H1 (cell line): ENCODE results near the gene SNAP25. TPM values are rescaled to one million over a fixed set of nuclear protein-coding genes. Genes with fewer than 3 reads are reported as not detected.

Source experiments
- CTCF ChIA-PET: fragments of 300-600 bp; sonication (Branson Sonifier 250); formaldehyde crosslinking; loops from one replicate; lab custom pipeline; 2021; ENCODE audit not compliant: partially characterized antibody; lab: Charles Lee
- POLR2A ChIA-PET: fragments of 300-600 bp; sonication (Branson Sonifier 250); formaldehyde crosslinking; loops from one replicate; lab custom pipeline; 2021; ENCODE audit warnings: inconsistent platforms; ENCODE audit not compliant: partially characterized antibody; lab: Charles Lee
- DNase-seq, 2 experiments: peaks; one replicate each; pipeline versions ENCODE4 v3.0.0 to v3.0.0-alpha.2; 2010 to 2022; ENCODE audit warnings: low spot score in 2 of 2, low read depth in 1 of 2, mixed read lengths in 1 of 2
- FAIRE-seq: peaks from 2 replicates; lab custom pipeline; 2011; peaks lifted over from hg19 to GRCh38; lab: Jason Lieb, UNC
- H2AFZ ChIP-seq: 2 replicates; pipeline ENCODE4 v1.8.1; 2012; ENCODE audit warnings: low read length, inconsistent platforms
- H2AK5ac ChIP-seq: 2 replicates; pipeline ENCODE4 v1.6.1; 2013; ENCODE audit warnings: low read depth, low read length
- H2BK120ac ChIP-seq: replicated peaks from 2 replicates; pipeline ENCODE3; 2013; ENCODE audit warnings: low read depth, low read length, inconsistent platforms
- H2BK12ac ChIP-seq: 2 replicates; pipeline ENCODE4 v1.6.1; 2013; ENCODE audit warnings: low read depth, low read length
- H2BK15ac ChIP-seq: 2 replicates; pipeline ENCODE4 v1.6.1; 2013; ENCODE audit warnings: low read length
- H2BK20ac ChIP-seq: 2 replicates; pipeline ENCODE4 v1.6.1; 2013; ENCODE audit warnings: low read length
- H2BK5ac ChIP-seq: 2 replicates; pipeline ENCODE4 v1.6.1; 2013; ENCODE audit warnings: low read depth, low read length
- H3K14ac ChIP-seq: 2 replicates; pipeline ENCODE4 v1.6.1; 2013; ENCODE audit warnings: inconsistent platforms; ENCODE audit not compliant: insufficient read length
- H3K18ac ChIP-seq: 2 replicates; pipeline ENCODE4 v1.6.1; 2013; ENCODE audit warnings: low read length; ENCODE audit errors: extremely low read depth
- H3K23ac ChIP-seq: 2 replicates; pipeline ENCODE4 v1.6.1; 2013; ENCODE audit warnings: inconsistent platforms; ENCODE audit not compliant: insufficient read length
- H3K23me2 ChIP-seq: 2 replicates; pipeline ENCODE4 v1.6.1; 2013; ENCODE audit warnings: low read depth, low read length
- H3K27ac ChIP-seq: 2 replicates; pipeline ENCODE4 v1.6.1; 2011; ENCODE audit warnings: low read depth, low read length, inconsistent platforms
- H3K27me3 ChIP-seq, 4 experiments: replicated peaks in 1 of 4; 1 replicate in 1 of 4; 2 replicates in 3 of 4; pipeline versions ENCODE4 v1.6.1 to v1.8.1; 2011 to 2013; ENCODE audit warnings: low read length in 3 of 4, mild to moderate bottlenecking in 3 of 4, inconsistent platforms in 2 of 4, mixed read lengths in 2 of 4, moderate library complexity in 1 of 4; ENCODE audit not compliant: control insufficient read depth in 3 of 4, insufficient read depth in 3 of 4; ENCODE audit errors: extremely low read depth in 1 of 4
- H3K36me3 ChIP-seq, 4 experiments: 2 replicates each; pipeline versions ENCODE4 v1.6.1 to v1.8.1; 2011 to 2013; ENCODE audit warnings: mild to moderate bottlenecking in 4 of 4, low read length in 3 of 4, moderate library complexity in 2 of 4, control low read depth in 1 of 4, inconsistent platforms in 1 of 4; ENCODE audit not compliant: insufficient read depth in 4 of 4, control insufficient read depth in 2 of 4
- H3K4ac ChIP-seq: replicated peaks from 2 replicates; pipeline ENCODE3; 2013; ENCODE audit warnings: low read length, low read depth, mixed read lengths, inconsistent platforms; ENCODE audit not compliant: insufficient read length
- H3K4me1 ChIP-seq, 4 experiments: replicated peaks in 1 of 4; 1 replicate in 1 of 4; 2 replicates in 3 of 4; pipeline versions ENCODE4 v1.6.1 to v1.8.1; 2011 to 2013; ENCODE audit warnings: low read length in 3 of 4, inconsistent platforms in 2 of 4, mixed read lengths in 1 of 4; ENCODE audit not compliant: insufficient read depth in 4 of 4, control insufficient read depth in 3 of 4
- H3K4me2 ChIP-seq, 2 experiments: 2 replicates each; pipeline versions ENCODE4 v1.6.1 to v1.8.1; 2011 to 2013; ENCODE audit warnings: low read depth in 2 of 2, low read length in 2 of 2, control low read depth in 1 of 2, inconsistent platforms in 1 of 2, mild to moderate bottlenecking in 1 of 2; ENCODE audit not compliant: insufficient read depth in 1 of 2
- H3K4me3 ChIP-seq, 4 experiments: fragments of 200-600, 300-600 bp in 1 of 4; sonication (generic), shearing (Covaris generic), sonication (Bioruptor Twin) in 1 of 4; 2 replicates each; pipeline versions ENCODE4 v1.5.1 to v1.8.1; 2011 to 2016; ENCODE audit warnings: low read length in 4 of 4, low read depth in 3 of 4, control low read depth in 2 of 4, inconsistent platforms in 2 of 4, mild to moderate bottlenecking in 2 of 4, mixed read lengths in 1 of 4, moderate library complexity in 1 of 4; ENCODE audit not compliant: insufficient read depth in 2 of 4; ENCODE audit errors: extremely low read depth in 1 of 4
- H3K56ac ChIP-seq: replicated peaks from 2 replicates; pipeline ENCODE3; 2013; ENCODE audit warnings: low read depth, mild to moderate bottlenecking, mixed read lengths, low read length, inconsistent platforms; ENCODE audit not compliant: insufficient read length
- H3K79me1 ChIP-seq: 2 replicates; pipeline ENCODE4 v1.6.1; 2013; ENCODE audit warnings: low read depth, low read length, control low read depth
- H3K79me2 ChIP-seq, 2 experiments: 2 replicates each; pipeline versions ENCODE4 v1.6.1 to v1.8.1; 2012 to 2013; ENCODE audit warnings: low read length in 2 of 2, mild to moderate bottlenecking in 2 of 2, inconsistent platforms in 1 of 2; ENCODE audit not compliant: insufficient read depth in 2 of 2, control insufficient read depth in 1 of 2
- H3K9ac ChIP-seq, 4 experiments: replicated peaks in 1 of 4; 1 replicate in 1 of 4; 2 replicates in 3 of 4; pipeline versions ENCODE4 v1.6.1 to v1.8.1; 2011 to 2013; ENCODE audit warnings: low read depth in 3 of 4, low read length in 3 of 4, control low read depth in 2 of 4, mild to moderate bottlenecking in 2 of 4, moderate library complexity in 2 of 4, inconsistent platforms in 1 of 4; ENCODE audit errors: extremely low read depth in 1 of 4
- H3K9me3 ChIP-seq, 2 experiments: 2 replicates each; pipeline versions ENCODE4 v1.6.1 to v1.8.1; 2012 to 2013; ENCODE audit warnings: mild to moderate bottlenecking in 2 of 2, moderate library complexity in 2 of 2, control low read depth in 1 of 2, inconsistent platforms in 1 of 2, low read depth in 1 of 2, low read length in 1 of 2, mixed read lengths in 1 of 2; ENCODE audit not compliant: insufficient read depth in 2 of 2
- H4K20me1 ChIP-seq, 2 experiments: replicated peaks in 1 of 2; 2 replicates each; pipeline versions ENCODE3 to v1.8.1; 2011 to 2013; ENCODE audit warnings: inconsistent platforms in 2 of 2, low read length in 2 of 2, mild to moderate bottlenecking in 1 of 2; ENCODE audit not compliant: insufficient read depth in 2 of 2, control insufficient read depth in 1 of 2
- H4K5ac ChIP-seq: 2 replicates; pipeline ENCODE4 v1.6.1; 2013; ENCODE audit warnings: low read length, low read depth, mixed read lengths, inconsistent platforms; ENCODE audit not compliant: insufficient read length
- H4K8ac ChIP-seq: 2 replicates; pipeline ENCODE4 v1.8.0; 2013; ENCODE audit warnings: mild to moderate bottlenecking, moderate library complexity, low read length, inconsistent platforms; ENCODE audit not compliant: insufficient read depth; ENCODE audit errors: extremely low read depth
- H4K91ac ChIP-seq: replicated peaks from 2 replicates; pipeline ENCODE3; 2013; ENCODE audit warnings: low read length, mixed read lengths, inconsistent platforms; ENCODE audit not compliant: insufficient read length
- ATF3 ChIP-seq: IDR thresholded peaks from 2 replicates; pipeline ENCODE4 v1.6.1; 2011; ENCODE audit warnings: low read depth, mild to moderate bottlenecking, low read length; ENCODE audit not compliant: insufficient read depth
- CHD2 ChIP-seq: IDR thresholded peaks from 2 replicates; pipeline ENCODE4 v1.6.1; 2012; ENCODE audit warnings: low read length, improper control_type of control experiment
- CTCF ChIP-seq, 3 experiments: IDR thresholded peaks; 1 replicate in 2 of 3; 2 replicates in 1 of 3; pipeline versions ENCODE4 v1.5.1 to v1.6.1; 2011; ENCODE audit warnings: low read length in 3 of 3, mild to moderate bottlenecking in 3 of 3, inconsistent platforms in 2 of 3, low read depth in 1 of 3, moderate library complexity in 1 of 3; ENCODE audit not compliant: insufficient read depth in 1 of 3; ENCODE audit errors: control extremely low read depth in 1 of 3
- EGR1 ChIP-seq: IDR thresholded peaks from 2 replicates; pipeline ENCODE4 v1.6.1; 2011; ENCODE audit warnings: low read depth, low read length, borderline replicate concordance
- GABPA ChIP-seq: IDR thresholded peaks from 2 replicates; pipeline ENCODE4 v1.6.1; 2011; ENCODE audit warnings: mild to moderate bottlenecking, low read length, moderate library complexity, borderline replicate concordance; ENCODE audit not compliant: insufficient read depth
- POU5F1 ChIP-seq: IDR thresholded peaks from 2 replicates; pipeline ENCODE4 v1.6.1; 2011; ENCODE audit warnings: low read depth, mild to moderate bottlenecking, low read length, moderate library complexity
- SIN3A ChIP-seq, 2 experiments: IDR thresholded peaks in 1 of 2; conservative IDR thresholded peaks in 1 of 2; 2 replicates each; pipeline ENCODE4 v1.6.1; 2011 to 2012; ENCODE audit warnings: low read length in 2 of 2, improper control_type of control experiment in 1 of 2, low read depth in 1 of 2, mild to moderate bottlenecking in 1 of 2
- SRF ChIP-seq: IDR thresholded peaks from 2 replicates; pipeline ENCODE4 v1.6.1; 2011; ENCODE audit warnings: mild to moderate bottlenecking, low read depth, low read length, moderate library complexity
- TAF1 ChIP-seq: IDR thresholded peaks from 2 replicates; pipeline ENCODE4 v1.6.1; 2011; ENCODE audit warnings: mild to moderate bottlenecking, low read depth, low read length
- WGBS, 2 experiments: shearing (Covaris generic) in 1 of 2; methylation state at CpG; one replicate each; pipeline versions ENCODE4 v1.1.6 to v1.1.7; 2013 to 2015; ENCODE audit warnings: low lambda C conversion rate in 2 of 2, mixed read lengths in 2 of 2, inconsistent platforms in 1 of 2, low coverage in 1 of 2, missing lambda C conversion rate in 1 of 2; ENCODE audit not compliant: insufficient replicate concordance in 2 of 2, insufficient coverage in 1 of 2, insufficient read length in 1 of 2; ENCODE audit errors: extremely low coverage in 1 of 2, missing lambda C conversion rate in 1 of 2; 5-methylcytosine and 5-hydroxymethylcytosine counted together
- polyA plus RNA-seq, 7 experiments: library from polyadenylated mRNA; depleted of rRNA in 3 of 7; stranded (reverse) in 5 of 7; unstranded in 2 of 7; fragments of >200 nt in 5 of 7; fragments of 200-250 nt in 2 of 7; gene quantifications; 1 replicate in 5 of 7; 2 replicates in 1 of 7; 4 replicates in 1 of 7; pipeline versions ENCODE4 v1.2.1 to v1.2.3, GENCODE V29; 2011 to 2013; ENCODE audit warnings: missing spikeins in 2 of 7, mixed read lengths in 2 of 7
- total RNA-seq: library from RNA; stranded (reverse); fragmentation: NEBNext Ultra II Directional; extraction: Animal tissue kit (Norgen Biotek cat#: 25700); gene quantifications from 2 replicates; pipeline ENCODE4 v1.2.1, GENCODE V29; 2021

The SNAP25 gene
- total and polyA plus RNA-seq, 2 of the 8 experiments (the other 6 are each of a cell fraction or from before 2014, with no cell fraction given), result 0.51 to 0.52 TPM

- Histone ChIP-seq H2BK20ac (no peak overlapping the region), H3K79me1 (no peaks in the 10 kb centered on the region), H4K5ac (no peak overlapping the region), H3K79me2 (no peaks in the 10 kb centered on the region), H3K23me2 (no peaks in the 10 kb centered on the region), H4K20me1 (no peaks in the 10 kb centered on the region), H3K9ac (no peak overlapping the region), H3K4me3 (no peak overlapping the region), H3K4me2 (no peak overlapping the region), H3K23ac (no peak overlapping the region), H3K36me3 (no peaks in the 10 kb centered on the region), H3K4ac (no peak overlapping the region), H3K4me1 (peaks cover 0 to 7% (median 2%) of the 10 kb centered on the region in 4 experiments; a peak in 3 of 7 replicates), H4K8ac (no peak overlapping the region), H2BK12ac (0 out of 2 replicates have a peak overlapping the region, but pooled peaks have one; percentile 10), H2BK120ac (no peak overlapping the region), H3K27me3 (no peaks in the 10 kb centered on the region), H4K91ac (no peak overlapping the region), H3K27ac (no peak overlapping the region), H3K14ac (no peak overlapping the region), H3K9me3 (no peaks in the 10 kb centered on the region), H2BK15ac (no peak overlapping the region), H3K56ac (no peak overlapping the region), H2AFZ (no peak overlapping the region), H2BK5ac (no peak overlapping the region), H3K18ac (no peak overlapping the region), H2AK5ac (no peak overlapping the region)
- 88% methylated on average over 5 of the region's 5 CpGs; no CpG with 5 or more reads in 1 of the 2 experiments for WGBS, 2 experiments
- ChIA-PET CTCF (interaction anchor here (0.9 kb wide), 1 partner anchor 8 kb away, joined by 3 read pairs; no protein-coding TSS in a partner anchor), POLR2A (no interaction called here)
- FAIRE-seq, result no peak
- DNase-seq, result no peak
- TF ChIP-seq SIN3A (conservative IDR thresholded peaks at IDR 0.05 in 1 of 2, IDR thresholded peaks at IDR 0.05 in 1 of 2; ENCODE audit: low read depth in 1 of 2, low read length in 2 of 2), result no peak
- no peak for TF ChIP-seq CTCF (IDR thresholded peaks at IDR 0.05; ENCODE audit: control extremely low read depth in 1 of 3, insufficient read depth in 1 of 3, low read depth in 1 of 3, low read length in 3 of 3)
- no peak for TF ChIP-seq TAF1
- TF ChIP-seq CHD2, result no peak
- TF ChIP-seq GABPA, result no peak
- TF ChIP-seq EGR1, result no peak
- TF ChIP-seq ATF3, result no peak
- no peak for TF ChIP-seq POU5F1
- no peak for TF ChIP-seq SRF
Observed at GRCh38 chr20:10288954-10289646, 70.5 kb downstream of the SNAP25 start.
